Stimulated activated CD4-positive, alpha-beta T cell treated with anti-CD3 and anti-CD28 coated beads, TNF-alpha, amount 100 ng/mL, for 4 hours (primary cell): ENCODE data around the gene CAMK2N2.

Experiments
- DNase-seq, 3 experiments: peaks; one replicate each; pipeline ENCODE4 v3.0.0-alpha.2; 2020; ENCODE audit warnings: low read depth in 3 of 3

The CAMK2N2 gene

GRCh38 chr3:184240384-184241140 is 20.8 kb downstream of the CAMK2N2 start:
- DNase-seq, result no peak

- no peak for DNase-seq
Observed at GRCh38 chr3:184239708-184240107, 21.6 kb downstream of the CAMK2N2 start.

GRCh38 chr3:184239221-184239620 is 22.1 kb downstream of the CAMK2N2 start:
- DNase-seq, result no peak

GRCh38 chr3:184238246-184238818 is 23.0 kb downstream of the CAMK2N2 start:
- DNase-seq, result no peak

GRCh38 chr3:184237807-184238206 is 23.5 kb downstream of the CAMK2N2 start:
- DNase-seq, result no peak

GRCh38 chr3:184237211-184237610 is 24.1 kb downstream of the CAMK2N2 start:
- DNase-seq, result no peak

GRCh38 chr3:184236636-184237035 is 24.7 kb downstream of the CAMK2N2 start:
- no peak for DNase-seq

- DNase-seq, result no peak
Observed at GRCh38 chr3:184236033-184236410, 25.3 kb downstream of the CAMK2N2 start.

GRCh38 chr3:184235381-184236032 is 25.8 kb downstream of the CAMK2N2 start:
- no peak for DNase-seq

GRCh38 chr3:184234671-184235380 is 26.5 kb downstream of the CAMK2N2 start:
- DNase-seq, result no peak

GRCh38 chr3:184234224-184234623 is 27.1 kb downstream of the CAMK2N2 start:
- DNase-seq, result no peak

- no peak for DNase-seq
Observed at GRCh38 chr3:184233127-184233843, 28.1 kb downstream of the CAMK2N2 start.

- no peak for DNase-seq
Observed at GRCh38 chr3:184231671-184232070, 29.7 kb downstream of the CAMK2N2 start.

- DNase-seq, result no peak
Observed at GRCh38 chr3:184230603-184231528, 30.5 kb downstream of the CAMK2N2 start.

- no peak for DNase-seq
Observed at GRCh38 chr3:184230081-184230602, 31.2 kb downstream of the CAMK2N2 start.

- DNase-seq, result peak; percentile 44 to 46 (median 44)
Observed at GRCh38 chr3:184229394-184230080, 31.8 kb downstream of the CAMK2N2 start, which contains the start of gene VWA5B2. Gene VWA5B2 (plus strand): TSS chr3:184229585. CDS start chr3:184230529, 944 bp downstream.

- no peak for DNase-seq
Observed at GRCh38 chr3:184228376-184229137, 32.8 kb downstream of the CAMK2N2 start.

GRCh38 chr3:184227481-184227935 is 33.8 kb downstream of the CAMK2N2 start:
- DNase-seq, result peak in 2 of 3 experiments; percentile 22 to 41

- no peak for DNase-seq
Observed at GRCh38 chr3:184223946-184224345, 37.4 kb downstream of the CAMK2N2 start.
